ENCODE measurements around the gene ELL2. TPM values are rescaled to one million over a fixed set of nuclear protein-coding genes. Genes with fewer than 3 reads are reported as not detected.

Gene ELL2
- total RNA-seq, result 30.5 TPM
- long read RNA-seq, partial matches to known transcripts, result 6 of 11 reads
- long read RNA-seq, other reads (novel, unspliced or antisense), result 5 of 11 reads

GRCh38 chr5:95961617-95962474 lies at the start of gene ELL2:
ELL2 (minus strand) TSS chr5:95961851; CDS start chr5:95961721, 130 bp downstream.
- intact Hi-C loops (cut with DNase I), result loop anchor here (1.0 to 10.0 kb wide), 2 partner anchors 273 to 374 kb away; no protein-coding TSS in a partner anchor
- DNase-seq (ENCODE audit: low spot score), result peak; percentile 99

GRCh38 chr5:96008987-96009647 lies 47.5 kb upstream of the ELL2 start:
- intact Hi-C loops (cut with DNase I), result no loop called here
- DNase-seq (ENCODE audit: low spot score), result no peak

- intact Hi-C loops (cut with DNase I), result no loop called here
Measured at GRCh38 chr5:96008487-96008886, 46.8 kb upstream of the ELL2 start.

GRCh38 chr5:96007051-96007450 lies 45.4 kb upstream of the ELL2 start:
- DNase-seq (ENCODE audit: low spot score), result no peak
- intact Hi-C loops (cut with DNase I), result no loop called here

More at GRCh38 chr5:96008487-96008886, 46.8 kb upstream of the ELL2 start:
- DNase-seq (ENCODE audit: low spot score), result no peak

- DNase-seq (ENCODE audit: low spot score), result no peak
- intact Hi-C loops (cut with DNase I), result no loop called here
Measured at GRCh38 chr5:96006291-96006690, 44.6 kb upstream of the ELL2 start.

- intact Hi-C loops (cut with DNase I), result no loop called here
- no peak for DNase-seq (ENCODE audit: low spot score)
Measured at GRCh38 chr5:96004754-96005153, 43.1 kb upstream of the ELL2 start.

- no peak for DNase-seq (ENCODE audit: low spot score)
- intact Hi-C loops (cut with DNase I), result no loop called here
Measured at GRCh38 chr5:96004087-96004486, 42.4 kb upstream of the ELL2 start.

GRCh38 chr5:96001262-96001661 lies 39.6 kb upstream of the ELL2 start:
- intact Hi-C loops (cut with DNase I), result no loop called here
- no peak for DNase-seq (ENCODE audit: low spot score)

GRCh38 chr5:96000308-96000707 lies 38.7 kb upstream of the ELL2 start:
- no peak for DNase-seq (ENCODE audit: low spot score)
- intact Hi-C loops (cut with DNase I), result no loop called here

GRCh38 chr5:95996904-95997723 lies 35.5 kb upstream of the ELL2 start:
- no peak for DNase-seq (ENCODE audit: low spot score)
- intact Hi-C loops (cut with DNase I), result no loop called here

GRCh38 chr5:95995962-95996489 lies 34.4 kb upstream of the ELL2 start:
- DNase-seq (ENCODE audit: low spot score), result no peak
- intact Hi-C loops (cut with DNase I), result no loop called here

GRCh38 chr5:95993776-95994175 lies 32.1 kb upstream of the ELL2 start:
- intact Hi-C loops (cut with DNase I), result no loop called here
- DNase-seq (ENCODE audit: low spot score), result no peak

- intact Hi-C loops (cut with DNase I), result no loop called here
- no peak for DNase-seq (ENCODE audit: low spot score)
Measured at GRCh38 chr5:95993266-95993665, 31.6 kb upstream of the ELL2 start.

GRCh38 chr5:95989283-95990048 lies 27.8 kb upstream of the ELL2 start:
- no peak for DNase-seq (ENCODE audit: low spot score)
- intact Hi-C loops (cut with DNase I), result no loop called here

GRCh38 chr5:95988877-95989276 lies 27.2 kb upstream of the ELL2 start:
- intact Hi-C loops (cut with DNase I), result no loop called here
- no peak for DNase-seq (ENCODE audit: low spot score)

GRCh38 chr5:95988094-95988493 lies 26.4 kb upstream of the ELL2 start:
- DNase-seq (ENCODE audit: low spot score), result no peak
- intact Hi-C loops (cut with DNase I), result no loop called here

- intact Hi-C loops (cut with DNase I), result no loop called here
- no peak for DNase-seq (ENCODE audit: low spot score)
Measured at GRCh38 chr5:95986937-95987520, 25.4 kb upstream of the ELL2 start.

GRCh38 chr5:95986001-95986400 lies 24.4 kb upstream of the ELL2 start:
- intact Hi-C loops (cut with DNase I), result no loop called here
- DNase-seq (ENCODE audit: low spot score), result no peak

- intact Hi-C loops (cut with DNase I), result no loop called here
- DNase-seq (ENCODE audit: low spot score), result no peak
Measured at GRCh38 chr5:95985249-95985648, 23.6 kb upstream of the ELL2 start.
